Sigmoid colon (tissue), 4 donors: ENCODE data around the gene PDE4D.

Experiments
- POLR2A ChIP-seq, 2 donors: fragments of 450-650 bp; IDR thresholded peaks; one replicate each; pipeline ENCODE4 v1.6.1; 2016; ENCODE audit warnings: antibody characterized with exemption in 2 of 2, mild to moderate bottlenecking in 2 of 2, moderate library complexity in 2 of 2
- POLR2AphosphoS5 ChIP-seq, 4 donors: sonication (generic); formaldehyde crosslinking; IDR thresholded peaks; one replicate each; pipeline ENCODE4 v1.6.1; 2017; ENCODE audit warnings: antibody characterized with exemption in 4 of 4
- TF ChIP-seq, protein P1 (sequence below), 4 experiments: fragments of 450-650 bp in 3 of 4; fragments of 200-600 bp in 1 of 4; IDR thresholded peaks; one replicate each; pipeline ENCODE4 v1.5.1; 2016 to 2019; ENCODE audit warnings: antibody characterized with exemption in 4 of 4, mild to moderate bottlenecking in 3 of 4, moderate library complexity in 2 of 4

DNA sequence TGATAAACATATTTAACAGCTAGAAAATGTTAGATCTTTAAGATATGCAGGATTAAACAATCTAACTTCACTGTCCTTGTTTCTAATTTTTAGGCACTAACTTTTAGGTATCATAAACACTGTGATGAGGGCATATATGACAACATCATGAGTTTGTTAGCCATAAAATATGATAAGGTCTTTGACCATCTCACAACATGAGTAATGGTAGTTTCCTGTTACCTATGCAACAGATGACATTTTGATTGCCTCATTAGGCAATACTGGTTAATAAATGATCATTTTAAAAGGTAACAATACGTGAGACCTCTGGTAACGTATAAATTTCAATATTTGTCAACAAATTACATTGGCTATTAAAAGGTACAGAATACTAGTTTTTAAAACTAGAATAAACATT is 613.5 kb downstream of the PDE4D start:
- TF ChIP-seq, protein P1, sequence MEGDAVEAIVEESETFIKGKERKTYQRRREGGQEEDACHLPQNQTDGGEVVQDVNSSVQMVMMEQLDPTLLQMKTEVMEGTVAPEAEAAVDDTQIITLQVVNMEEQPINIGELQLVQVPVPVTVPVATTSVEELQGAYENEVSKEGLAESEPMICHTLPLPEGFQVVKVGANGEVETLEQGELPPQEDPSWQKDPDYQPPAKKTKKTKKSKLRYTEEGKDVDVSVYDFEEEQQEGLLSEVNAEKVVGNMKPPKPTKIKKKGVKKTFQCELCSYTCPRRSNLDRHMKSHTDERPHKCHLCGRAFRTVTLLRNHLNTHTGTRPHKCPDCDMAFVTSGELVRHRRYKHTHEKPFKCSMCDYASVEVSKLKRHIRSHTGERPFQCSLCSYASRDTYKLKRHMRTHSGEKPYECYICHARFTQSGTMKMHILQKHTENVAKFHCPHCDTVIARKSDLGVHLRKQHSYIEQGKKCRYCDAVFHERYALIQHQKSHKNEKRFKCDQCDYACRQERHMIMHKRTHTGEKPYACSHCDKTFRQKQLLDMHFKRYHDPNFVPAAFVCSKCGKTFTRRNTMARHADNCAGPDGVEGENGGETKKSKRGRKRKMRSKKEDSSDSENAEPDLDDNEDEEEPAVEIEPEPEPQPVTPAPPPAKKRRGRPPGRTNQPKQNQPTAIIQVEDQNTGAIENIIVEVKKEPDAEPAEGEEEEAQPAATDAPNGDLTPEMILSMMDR (IDR thresholded peaks at IDR 0.05), result no peak
- TF ChIP-seq POLR2A (IDR thresholded peaks at IDR 0.05) (no peak), POLR2AphosphoS5 (IDR thresholded peaks at IDR 0.05) (no peak)
